ENCODE measurements around the gene GFY.

The GFY gene

GRCh38 chr19:49463960-49464740 is 39.0 kb downstream of the GFY start:
- TF ChIP-seq CTCF (IDR thresholded peaks at IDR 0.05; ENCODE audit: insufficient read depth, missing control alignments), result no peak
- FAIRE-seq (no peak), DNase-seq (ENCODE audit: insufficient read length, low spot score) (no peak)

GRCh38 chr19:49465371-49465770 is 40.2 kb downstream of the GFY start:
- DNase-seq (ENCODE audit: insufficient read length, low spot score) (no peak), FAIRE-seq (no peak)
- no peak for TF ChIP-seq CTCF (IDR thresholded peaks at IDR 0.05; ENCODE audit: insufficient read depth, missing control alignments)

DNA sequence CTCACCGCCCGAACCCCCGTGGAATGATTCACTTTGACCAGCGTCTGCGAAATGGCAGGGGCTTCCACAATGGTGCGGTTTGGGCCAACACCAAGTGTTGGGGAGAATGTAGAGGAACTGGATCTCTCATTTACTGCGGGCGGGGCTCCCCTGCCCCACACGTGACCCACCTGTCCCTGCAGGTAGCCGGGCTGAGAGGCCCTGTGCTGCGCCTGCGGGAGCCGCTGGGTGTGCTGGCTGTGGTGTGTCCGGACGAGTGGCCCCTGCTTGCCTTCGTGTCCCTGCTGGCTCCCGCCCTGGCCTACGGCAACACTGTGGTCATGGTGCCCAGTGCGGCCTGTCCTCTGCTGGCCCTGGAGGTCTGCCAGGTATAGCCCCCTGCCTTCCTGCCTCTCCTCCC is 43.0 kb downstream of the GFY start:
- DNase-seq (ENCODE audit: insufficient read length, low spot score), result no peak
- FAIRE-seq, result no peak
- TF ChIP-seq CTCF (IDR thresholded peaks at IDR 0.05; ENCODE audit: insufficient read depth, missing control alignments), result no peak

DNA sequence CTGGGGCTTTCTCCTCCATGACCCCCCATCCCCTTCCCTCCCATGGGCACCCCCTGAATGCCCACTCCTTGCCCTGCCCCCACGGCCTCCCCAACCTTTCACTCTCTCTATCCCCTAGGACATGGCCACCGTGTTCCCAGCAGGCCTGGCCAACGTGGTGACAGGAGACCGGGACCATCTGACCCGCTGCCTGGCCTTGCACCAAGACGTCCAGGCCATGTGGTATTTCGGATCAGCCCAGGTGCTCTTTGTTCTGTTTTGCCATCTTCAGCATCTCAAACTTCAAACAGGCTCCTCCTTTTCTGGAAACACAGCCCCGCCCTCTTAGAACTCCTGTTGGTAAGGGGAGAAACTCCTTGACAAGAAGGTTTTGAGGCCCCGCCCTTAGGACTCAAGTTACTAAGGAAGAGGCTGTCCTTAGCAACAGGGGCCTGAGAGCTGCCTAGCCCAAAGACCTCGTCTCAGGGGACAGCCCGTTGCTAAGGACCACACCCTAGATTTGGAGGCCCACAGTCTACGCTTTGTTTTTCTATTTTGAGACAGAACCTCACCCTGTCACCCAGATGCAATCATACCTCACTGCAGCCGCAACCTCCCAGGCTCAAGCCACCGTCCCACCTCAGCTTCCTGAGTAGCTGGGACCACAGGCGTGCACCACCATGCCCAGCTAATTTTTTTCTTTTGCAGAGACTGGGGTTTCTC is 43.7 kb downstream of the GFY start:
- no peak for FAIRE-seq
- no peak for DNase-seq (ENCODE audit: insufficient read length, low spot score)
- TF ChIP-seq CTCF (IDR thresholded peaks at IDR 0.05; ENCODE audit: insufficient read depth, missing control alignments), result no peak

DNA sequence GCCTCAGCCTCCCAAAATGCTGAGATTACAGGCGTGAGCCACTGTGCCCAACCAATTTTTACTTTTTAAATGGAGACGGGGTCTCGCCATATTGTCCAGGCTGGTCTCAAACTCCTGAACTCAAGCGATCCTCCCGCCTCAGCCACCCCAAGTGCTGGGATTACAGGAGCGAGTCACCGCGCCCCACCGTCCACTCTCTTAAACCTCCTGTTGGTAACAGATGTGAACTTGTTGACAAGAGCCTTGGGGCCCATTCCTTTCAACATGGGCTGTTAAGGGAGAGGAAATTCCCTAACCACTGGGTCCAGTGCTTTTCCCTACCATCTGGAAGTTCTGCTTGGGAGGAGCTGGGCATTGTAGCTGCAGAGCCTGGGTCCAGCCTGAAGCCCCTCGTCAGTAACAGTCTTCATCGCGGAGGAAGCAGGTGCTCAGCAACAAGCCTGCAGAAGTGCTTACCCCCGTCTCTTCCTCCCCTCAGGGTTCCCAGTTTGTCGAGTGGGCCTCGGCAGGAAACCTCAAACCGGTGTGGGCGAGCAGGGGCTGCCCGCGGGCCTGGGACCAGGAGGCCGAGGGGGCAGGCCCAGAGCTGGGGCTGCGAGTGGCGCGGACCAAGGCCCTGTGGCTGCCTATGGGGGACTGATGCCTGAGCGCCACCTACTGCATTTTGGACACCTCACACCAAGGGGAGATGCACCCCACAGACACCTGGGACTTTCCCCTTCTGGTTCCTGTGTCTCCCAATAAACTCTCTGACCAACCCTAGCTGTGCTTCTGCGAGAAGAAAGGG is 44.8 kb downstream of the GFY start:
- TF ChIP-seq CTCF (IDR thresholded peaks at IDR 0.05; ENCODE audit: insufficient read depth, missing control alignments), result peak; percentile 3
- DNase-seq (ENCODE audit: insufficient read length, low spot score) (no peak), FAIRE-seq (no peak)

DNA sequence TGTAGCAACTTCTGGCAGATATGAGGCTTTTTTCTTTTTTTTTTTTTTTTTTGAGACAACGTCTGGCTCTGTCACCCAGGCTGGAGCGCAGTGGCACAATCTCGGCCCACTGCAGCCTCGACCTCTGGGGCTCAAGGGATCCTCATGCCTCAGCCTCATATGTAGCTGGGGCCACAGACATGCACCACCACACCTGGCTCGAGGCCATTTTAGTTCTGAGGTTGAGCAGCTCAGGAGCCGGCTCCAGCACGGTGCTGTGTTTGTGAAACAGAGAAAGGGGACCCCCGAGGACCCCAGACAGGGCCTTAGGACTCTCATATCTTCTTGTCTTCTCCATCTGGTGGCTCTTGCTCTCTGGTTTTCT is 45.4 kb downstream of the GFY start:
- FAIRE-seq, result no peak
- no peak for DNase-seq (ENCODE audit: insufficient read length, low spot score)
- TF ChIP-seq CTCF (IDR thresholded peaks at IDR 0.05; ENCODE audit: insufficient read depth, missing control alignments), result no peak

Data from D721Med (cell line).